Stomach (tissue), 4 donors: ENCODE data around the gene CHRNA1.

Experiments used
- CTCF ChIP-seq, 7 experiments: fragments of 450-650 bp in 4 of 7; fragments of 200-600 bp in 3 of 7; sonication (generic) in 3 of 7; IDR thresholded peaks; one replicate each; pipeline ENCODE4 v1.5.1; 2016 to 2019; ENCODE audit warnings: antibody characterized with exemption in 7 of 7, control low read depth in 2 of 7, mild to moderate bottlenecking in 1 of 7
- POLR2A ChIP-seq, 4 donors: fragments of 450-650 bp; IDR thresholded peaks; one replicate each; pipeline ENCODE4 v1.6.1; 2016; ENCODE audit warnings: antibody characterized with exemption in 4 of 4, control low read depth in 2 of 4, mild to moderate bottlenecking in 1 of 4, moderate library complexity in 1 of 4

DNA sequence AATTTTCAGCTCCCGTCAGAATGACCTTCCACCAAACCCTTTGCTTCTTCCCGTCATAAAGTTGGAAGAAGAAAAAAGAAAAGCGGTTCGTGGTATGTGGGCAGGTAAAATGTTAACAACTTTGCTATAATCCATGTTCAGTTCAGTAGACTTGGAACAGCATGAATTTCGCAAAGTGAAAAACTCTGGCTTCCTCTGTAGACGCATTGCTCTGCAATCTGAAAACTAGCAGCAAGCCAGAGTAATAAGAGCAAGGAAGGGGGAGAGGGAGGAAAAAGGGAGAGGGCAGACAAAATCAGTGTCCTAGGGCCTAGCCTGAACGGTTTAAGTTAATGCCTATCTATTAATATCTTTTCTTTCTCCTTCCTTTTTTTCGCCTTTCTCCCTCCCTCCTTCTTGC, 26.7 kb upstream of the CHRNA1 start:
- TF ChIP-seq CTCF (IDR thresholded peaks at IDR 0.05) (no peak), POLR2A (IDR thresholded peaks at IDR 0.05) (no peak)
